Stimulated activated CD4-positive, alpha-beta T cell treated with anti-CD3 and anti-CD28 coated beads, Interleukin-1b, Interleukin-23, amount 100 ng/mL, for 1 hour (primary cell): ENCODE data around the gene TAF11L10.
"Not testable (repeated sequence)": the region's sequence is repeated elsewhere in the genome, so short reads cannot be mapped to it uniquely, and the experiment has no call there.

Experiments used
- DNase-seq, 2 donors: peaks; one replicate each; pipeline ENCODE4 v3.0.0-alpha.2; 2020; ENCODE audit warnings: low read depth in 2 of 2

Gene TAF11L10

DNA sequence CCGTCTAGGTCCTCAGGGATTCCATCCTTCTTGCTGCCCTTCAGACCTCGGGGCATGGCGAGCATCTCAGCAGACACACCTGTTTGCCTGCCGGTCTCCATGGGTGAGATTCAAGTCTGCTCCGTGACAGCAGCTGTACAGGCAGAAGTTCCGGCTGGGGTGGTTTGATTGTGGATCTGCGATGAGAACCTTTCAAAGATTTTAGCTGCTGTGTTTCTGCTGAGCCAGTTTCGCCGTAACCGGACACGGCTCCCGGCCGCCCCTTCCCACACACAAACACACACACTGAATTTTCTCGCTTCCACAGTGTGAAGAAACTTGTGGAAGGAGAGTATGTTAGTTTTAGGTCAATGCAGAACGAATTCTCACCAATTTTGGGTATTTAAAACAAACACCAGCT, at the start of gene TAF11L10:
Gene TAF11L10 (minus strand): TSS at position 101 of the 400 bp plus-strand sequence.
- DNase-seq: not testable (repeated sequence)

GRCh38 chr5:17634160-17634559, 36.5 kb upstream of the TAF11L10 start, which contains the start of gene TAF11L14:
Gene TAF11L14 (plus strand): TSS chr5:17634460.
- no peak for DNase-seq

DNA sequence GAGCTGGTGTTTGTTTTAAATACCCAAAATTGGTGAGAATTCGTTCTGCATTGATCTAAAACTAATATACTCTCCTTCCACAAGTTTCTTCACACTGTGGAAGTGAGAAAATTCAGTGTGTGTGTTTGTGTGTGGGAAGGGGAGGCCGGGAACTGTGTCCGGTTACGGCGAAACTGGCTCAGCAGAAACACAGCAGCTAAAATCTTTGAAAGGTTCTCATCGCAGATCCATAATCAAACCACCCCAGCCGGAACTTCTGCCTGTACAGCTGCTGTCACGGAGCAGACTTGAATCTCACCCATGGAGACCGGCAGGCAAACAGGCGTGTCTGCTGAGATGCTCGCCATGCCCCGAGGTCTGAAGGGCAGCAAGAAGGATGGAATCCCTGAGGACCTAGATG, 34.2 kb upstream of the TAF11L10 start, which contains the start of gene TAF11L13:
Gene TAF11L13 (plus strand): TSS at position 301 of the 400 bp plus-strand sequence.
- DNase-seq: not testable (repeated sequence)

DNA sequence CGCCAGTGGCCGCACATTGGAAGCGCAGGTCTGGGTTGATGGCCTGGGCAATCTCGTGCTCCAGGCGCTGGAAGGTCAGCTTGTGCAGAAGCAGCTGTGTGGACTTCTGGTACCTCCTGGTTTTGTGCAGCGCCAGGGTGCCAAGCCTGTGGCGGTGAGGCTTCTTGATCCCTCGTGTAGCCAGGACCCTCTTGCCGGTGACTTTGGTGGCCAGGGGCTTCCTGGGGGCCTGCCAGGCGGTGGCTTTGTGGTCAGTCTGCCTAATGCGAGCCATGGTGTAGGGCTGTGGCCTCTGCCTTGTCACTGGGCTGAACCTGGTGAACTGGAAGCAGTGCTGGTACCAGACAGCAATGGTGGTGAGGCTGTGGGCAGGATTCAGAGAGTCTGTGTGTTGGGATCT, 28.1 kb upstream of the TAF11L10 start:
- no peak for DNase-seq

- no peak for DNase-seq
Measured at GRCh38 chr5:17620627-17621026, 23.0 kb upstream of the TAF11L10 start.

DNA sequence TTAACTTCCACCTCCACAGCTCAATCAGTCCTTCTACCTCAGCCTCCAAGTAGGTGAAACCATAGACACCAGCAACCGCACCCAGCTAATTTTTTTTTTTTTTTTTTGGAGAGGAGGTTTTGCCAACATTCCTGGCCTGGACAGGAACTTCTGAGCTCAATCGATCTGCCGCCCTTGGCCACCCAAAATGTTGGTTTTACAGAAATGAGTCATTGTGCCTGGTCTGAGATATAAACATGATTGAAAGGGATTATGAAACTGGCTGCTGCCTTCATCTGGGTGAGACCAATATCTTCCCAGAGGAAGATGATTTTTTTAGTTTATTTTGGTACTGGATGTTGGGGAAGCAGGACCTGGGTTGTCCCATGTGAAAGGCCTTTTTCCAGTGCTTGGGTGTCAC, 21.7 kb upstream of the TAF11L10 start:
- no peak for DNase-seq

GRCh38 chr5:17614872-17615605, 17.4 kb upstream of the TAF11L10 start:
- no peak for DNase-seq

DNA sequence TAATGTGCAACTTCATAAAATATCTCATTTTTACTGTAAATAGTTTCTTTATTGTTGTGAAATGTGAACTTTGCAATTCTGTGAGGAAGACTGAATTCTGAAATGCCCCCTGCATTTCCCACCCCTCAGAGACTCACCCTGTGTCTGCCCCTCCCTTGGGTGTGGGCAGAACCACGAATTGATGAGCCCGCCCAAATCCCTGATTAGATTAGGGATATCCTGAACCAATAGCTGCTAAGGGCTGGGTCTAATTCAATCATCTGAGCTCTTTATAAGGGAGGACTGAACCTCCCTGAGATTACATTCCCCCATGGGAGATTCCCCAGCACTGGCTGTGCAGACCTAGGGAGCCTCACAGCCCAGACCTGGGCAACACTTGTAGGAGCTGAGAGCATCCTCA, 12.5 kb upstream of the TAF11L10 start, which contains the start of gene TAF11L12:
Gene TAF11L12 (plus strand): TSS at position 301 of the 400 bp plus-strand sequence.
- not testable (repeated sequence) for DNase-seq

DNA sequence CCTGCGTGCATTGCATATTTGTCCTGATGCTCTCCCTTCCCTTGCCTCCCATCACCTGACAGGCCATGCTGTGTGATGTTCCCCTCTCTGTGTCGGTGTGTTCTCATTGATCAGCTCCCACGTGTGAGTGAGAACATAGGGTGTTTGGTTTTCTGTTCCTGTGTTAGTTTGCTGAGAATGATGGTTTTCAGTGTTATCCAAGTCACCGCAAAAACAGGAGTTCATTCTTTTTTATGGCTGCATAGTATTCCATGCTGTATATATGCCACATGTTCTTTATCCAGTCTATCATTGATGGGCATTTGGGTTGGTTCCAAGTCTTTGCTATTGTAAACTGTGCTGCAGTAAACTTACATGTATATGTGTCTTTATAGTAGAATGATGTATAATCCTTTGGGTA, 9.8 kb upstream of the TAF11L10 start:
- DNase-seq: not testable (repeated sequence)

- no peak for DNase-seq
Measured at GRCh38 chr5:17604951-17605350, 7.3 kb upstream of the TAF11L10 start.

DNA sequence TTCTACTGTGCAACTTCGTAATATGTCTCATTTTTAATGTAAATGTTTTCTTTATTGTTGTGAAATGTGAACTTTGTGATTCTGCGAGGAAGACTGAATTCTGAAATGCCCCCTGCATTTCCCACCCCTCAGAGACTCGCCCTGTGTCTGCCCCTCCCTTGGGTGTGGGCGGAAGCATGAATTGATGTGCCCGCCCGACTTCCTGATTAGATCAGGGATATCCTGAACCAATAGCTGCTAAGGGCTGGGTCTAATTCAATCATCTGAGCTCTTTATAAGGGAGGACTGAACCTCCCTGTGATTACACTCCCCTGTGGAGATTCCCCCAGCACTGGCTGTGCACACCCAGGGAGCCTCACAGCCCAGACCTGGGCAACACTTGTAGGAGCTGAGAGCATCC, 6.3 kb upstream of the TAF11L10 start, which contains the start of gene TAF11L11:
Gene TAF11L11 (plus strand): TSS at position 304 of the 400 bp plus-strand sequence.
- DNase-seq: not testable (repeated sequence)

GRCh38 chr5:17594255-17594654, 3.4 kb downstream of the TAF11L10 start, which contains the start of gene TAF11L9:
Gene TAF11L9 (minus strand): TSS chr5:17594394.
- DNase-seq: not testable (repeated sequence)

DNA sequence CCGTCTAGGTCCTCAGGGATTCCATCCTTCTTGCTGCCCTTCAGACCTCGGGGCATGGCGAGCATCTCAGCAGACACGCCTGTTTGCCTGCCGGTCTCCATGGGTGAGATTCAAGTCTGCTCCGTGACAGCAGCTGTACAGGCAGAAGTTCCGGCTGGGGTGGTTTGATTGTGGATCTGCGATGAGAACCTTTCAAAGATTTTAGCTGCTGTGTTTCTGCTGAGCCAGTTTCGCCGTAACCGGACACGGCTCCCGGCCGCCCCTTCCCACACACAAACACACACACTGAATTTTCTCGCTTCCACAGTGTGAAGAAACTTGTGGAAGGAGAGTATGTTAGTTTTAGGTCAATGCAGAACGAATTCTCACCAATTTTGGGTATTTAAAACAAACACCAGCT, 6.8 kb downstream of the TAF11L10 start, which contains the start of gene TAF11L8:
Gene TAF11L8 (minus strand): TSS at position 101 of the 400 bp plus-strand sequence.
- not testable (repeated sequence) for DNase-seq

GRCh38 chr5:17585658-17586057, 12.0 kb downstream of the TAF11L10 start, which contains the start of gene TAF11L7:
Gene TAF11L7 (minus strand): TSS chr5:17585758.
- not testable (repeated sequence) for DNase-seq
